GM23248 (cell line): Measurements from ENCODE around the gene LFNG.

Experiments used
- EZH2 ChIP-seq: fragments of 200-600 bp; sonication (generic); IDR thresholded peaks from 2 replicates; pipeline ENCODE4 v1.6.1; 2018; ENCODE audit warnings: antibody characterized with exemption, mild to moderate bottlenecking; ENCODE audit not compliant: insufficient read depth, poor library complexity, severe bottlenecking
- EZH2phosphoT487 ChIP-seq: fragments of 200-600 bp; sonication (generic); IDR thresholded peaks from 2 replicates; pipeline ENCODE4 v1.6.1; 2018; ENCODE audit warnings: antibody characterized with exemption, moderate library complexity, mild to moderate bottlenecking, low read depth; ENCODE audit not compliant: insufficient read depth

DNA sequence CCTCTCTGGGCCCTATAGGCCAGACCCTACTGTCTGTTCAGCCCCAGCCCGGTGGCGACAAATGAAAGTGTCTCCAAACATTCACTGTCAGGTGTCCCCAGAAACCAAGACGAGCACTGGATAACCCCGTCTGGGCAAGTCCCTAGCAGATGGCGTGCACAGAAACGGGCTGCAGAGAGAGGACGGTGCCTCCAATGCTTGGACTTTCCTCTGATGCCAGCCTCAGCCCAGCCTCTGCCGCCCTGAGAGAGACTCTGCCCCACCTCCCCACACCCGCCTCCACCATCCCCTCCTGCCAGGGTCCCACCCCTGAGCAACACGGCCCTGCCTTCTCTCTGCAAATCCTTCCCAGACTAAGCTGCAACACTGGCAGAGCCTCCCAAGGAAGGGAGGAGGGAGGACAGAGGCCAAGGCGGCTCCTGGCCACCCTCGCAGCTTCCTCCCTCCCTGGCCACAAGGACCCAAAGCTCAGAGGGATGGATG is 7.4 kb upstream of the LFNG start:
- TF ChIP-seq EZH2 (no peak), EZH2phosphoT487 (no peak)
